H9 (cell line): ENCODE results near the gene MROH8. TPM values are rescaled to one million over a fixed set of nuclear protein-coding genes. Genes with fewer than 3 reads are reported as not detected.

Experiments used
- DNase-seq: peaks from one replicate; pipeline ENCODE4 v3.0.0-alpha.2; 2017
- H2AFZ ChIP-seq: one replicate; pipeline ENCODE4 v1.6.1; 2013; ENCODE audit warnings: mild to moderate bottlenecking, low read length, control low read depth, moderate library complexity
- H2AK5ac ChIP-seq: 2 replicates; pipeline ENCODE4 v1.6.1; 2013; ENCODE audit warnings: low read length, control low read depth, mixed read lengths; ENCODE audit not compliant: insufficient read length
- H2BK120ac ChIP-seq: one replicate; pipeline ENCODE4 v1.6.1; 2013; ENCODE audit warnings: low read depth, mild to moderate bottlenecking, low read length, control low read depth, inconsistent platforms; ENCODE audit not compliant: poor library complexity, severe bottlenecking
- H2BK12ac ChIP-seq: 2 replicates; pipeline ENCODE4 v1.6.1; 2013; ENCODE audit warnings: low read length, control low read depth, mixed read lengths, low read depth; ENCODE audit not compliant: insufficient read length
- H2BK15ac ChIP-seq: 2 replicates; pipeline ENCODE4 v1.6.1; 2013; ENCODE audit warnings: low read depth, low read length, control low read depth
- H2BK20ac ChIP-seq: one replicate; pipeline ENCODE4 v1.6.1; 2013; ENCODE audit warnings: low read depth, mild to moderate bottlenecking, low read length, control low read depth, inconsistent platforms; ENCODE audit not compliant: poor library complexity, severe bottlenecking
- H2BK5ac ChIP-seq: 2 replicates; pipeline ENCODE4 v1.6.1; 2013; ENCODE audit warnings: low read length, control low read depth, mixed read lengths; ENCODE audit not compliant: insufficient read length
- H3K14ac ChIP-seq: 2 replicates; pipeline ENCODE4 v1.6.1; 2013; ENCODE audit warnings: low read length, control low read depth; ENCODE audit not compliant: insufficient read depth
- H3K18ac ChIP-seq: 2 replicates; pipeline ENCODE4 v1.6.1; 2013; ENCODE audit warnings: low read depth, mild to moderate bottlenecking, mixed read lengths, low read length, control low read depth; ENCODE audit not compliant: insufficient read length
- H3K23ac ChIP-seq: 2 replicates; pipeline ENCODE4 v1.6.1; 2013; ENCODE audit warnings: low read length, control low read depth, mixed read lengths, low read depth; ENCODE audit not compliant: insufficient read length
- H3K23me2 ChIP-seq: 2 replicates; pipeline ENCODE4 v1.6.1; 2013; ENCODE audit warnings: low read depth, mild to moderate bottlenecking, mixed read lengths, low read length, control low read depth; ENCODE audit not compliant: insufficient read length, poor library complexity, severe bottlenecking
- H3K27ac ChIP-seq: 2 replicates; pipeline ENCODE4 v1.5.1; 2013; ENCODE audit warnings: low read length, control low read depth, mixed read lengths, low read depth; ENCODE audit not compliant: insufficient read length
- H3K27me3 ChIP-seq: 2 replicates; pipeline ENCODE4 v1.6.1; 2013; ENCODE audit warnings: low read length, control low read depth, inconsistent platforms; ENCODE audit not compliant: insufficient read depth
- H3K4ac ChIP-seq: 2 replicates; pipeline ENCODE4 v1.6.1; 2013; ENCODE audit warnings: low read depth, mild to moderate bottlenecking, control low read depth, inconsistent platforms, low read length, moderate library complexity
- H3K4me1 ChIP-seq: 2 replicates; pipeline ENCODE4 v1.6.1; 2013; ENCODE audit warnings: low read length, control low read depth, inconsistent platforms; ENCODE audit not compliant: insufficient read depth
- H3K4me2 ChIP-seq: 2 replicates; pipeline ENCODE4 v1.6.1; 2013; ENCODE audit warnings: low read length, control low read depth, mixed read lengths; ENCODE audit not compliant: insufficient read length, insufficient read depth
- H3K56ac ChIP-seq: 2 replicates; pipeline ENCODE4 v1.6.1; 2013; ENCODE audit warnings: low read depth, mild to moderate bottlenecking, mixed read lengths, low read length, control low read depth; ENCODE audit not compliant: insufficient read length
- H3K79me1 ChIP-seq: 2 replicates; pipeline ENCODE4 v1.6.1; 2013; ENCODE audit warnings: low read depth, mild to moderate bottlenecking, moderate library complexity, low read length, control low read depth, inconsistent platforms; ENCODE audit not compliant: insufficient read depth, poor library complexity, severe bottlenecking
- H3K79me2 ChIP-seq: 2 replicates; pipeline ENCODE4 v1.6.1; 2013; ENCODE audit warnings: low read length, control low read depth, inconsistent platforms; ENCODE audit not compliant: insufficient read depth
- H3K9ac ChIP-seq: 2 replicates; pipeline ENCODE4 v1.6.1; 2013; ENCODE audit warnings: low read length, control low read depth, mixed read lengths; ENCODE audit not compliant: insufficient read length; ENCODE audit errors: extremely low read depth
- H3K9me3 ChIP-seq: one replicate; pipeline ENCODE4 v1.6.1; 2013; ENCODE audit warnings: low read depth, low read length, inconsistent platforms; ENCODE audit not compliant: control insufficient read depth
- H3T11ph ChIP-seq: one replicate; pipeline ENCODE4 v1.6.1; 2013; ENCODE audit warnings: mild to moderate bottlenecking, low read length, control low read depth, inconsistent platforms
- H4K20me1 ChIP-seq: one replicate; pipeline ENCODE4 v1.6.1; 2013; ENCODE audit not compliant: control insufficient read depth, insufficient read length, insufficient read depth
- H4K5ac ChIP-seq: 2 replicates; pipeline ENCODE4 v1.6.1; 2013; ENCODE audit warnings: low read depth, mild to moderate bottlenecking, mixed read lengths, low read length, control low read depth; ENCODE audit not compliant: insufficient read length
- H4K8ac ChIP-seq: replicated peaks from 2 replicates; pipeline ENCODE4 v1.6.1; 2013; ENCODE audit warnings: low read length, control low read depth, mixed read lengths, low read depth; ENCODE audit not compliant: insufficient read length
- H4K91ac ChIP-seq: 2 replicates; pipeline ENCODE4 v1.6.1; 2013; ENCODE audit warnings: low read depth, mild to moderate bottlenecking, moderate library complexity, mixed read lengths, low read length, control low read depth; ENCODE audit not compliant: insufficient read length
- H3K27ac Mint-ChIP-seq, 3 experiments: 2 replicates in 2 of 3; 3 replicates in 1 of 3; pipeline ENCODE4 v1.8.0; 2020 to 2021; ENCODE audit warnings: mixed read lengths in 3 of 3, mild to moderate bottlenecking in 1 of 3, moderate library complexity in 1 of 3
- H3K27me3 Mint-ChIP-seq: 2 replicates; pipeline ENCODE4 v1.8.0; 2021; ENCODE audit warnings: low read depth, mild to moderate bottlenecking, moderate library complexity, mixed read lengths
- H3K36me3 Mint-ChIP-seq, 3 experiments: 2 replicates in 2 of 3; 3 replicates in 1 of 3; pipeline ENCODE4 v1.8.0; 2020 to 2021; ENCODE audit warnings: low read depth in 3 of 3, mixed read lengths in 3 of 3; ENCODE audit not compliant: insufficient read depth in 1 of 3
- H3K4me1 Mint-ChIP-seq, 2 experiments: 2 replicates each; pipeline ENCODE4 v1.8.0; 2020; ENCODE audit warnings: mixed read lengths in 2 of 2
- H3K4me3 Mint-ChIP-seq, 2 experiments: 2 replicates in 1 of 2; 3 replicates in 1 of 2; pipeline ENCODE4 v1.8.0; 2020 to 2021; ENCODE audit warnings: mild to moderate bottlenecking in 2 of 2, mixed read lengths in 2 of 2, moderate library complexity in 1 of 2
- H3K9me3 Mint-ChIP-seq, 2 experiments: 2 replicates in 1 of 2; 3 replicates in 1 of 2; pipeline ENCODE4 v1.8.0; 2020; ENCODE audit warnings: mild to moderate bottlenecking in 2 of 2, mixed read lengths in 2 of 2, moderate library complexity in 1 of 2
- CTCF ChIP-seq: fragments of 200-600 bp; sonication (generic); conservative IDR thresholded peaks from 3 replicates; pipeline ENCODE4 v1.8.0; 2021; ENCODE audit warnings: antibody characterized with exemption, mild to moderate bottlenecking
- WGBS: extraction: QIAGEN DNeasy Blood & Tissue Kit; methylation state at CpG from one replicate; pipeline ENCODE4 v1.1.7; 2013; ENCODE audit warnings: missing lambda C conversion rate, low lambda C conversion rate, mixed read lengths; ENCODE audit not compliant: insufficient read length; ENCODE audit errors: extremely low coverage; 5-methylcytosine and 5-hydroxymethylcytosine counted together
- total RNA-seq: library from RNA; stranded (reverse); gene quantifications from 2 replicates; pipeline ENCODE4 v1.2.1, GENCODE V29; 2021

Gene MROH8
- total RNA-seq, 1 experiment from 2014 or later = 0.90 TPM

- Histone ChIP-seq H4K5ac (no peak overlapping the region), H3K4ac (no peak overlapping the region), H4K8ac (no peak overlapping the region), H2AK5ac (no peak overlapping the region), H3K9me3 (no peaks in the 10 kb centered on the region), H4K20me1 (no peaks in the 10 kb centered on the region), H3K79me2 (peaks cover 35% of the 10 kb centered on the region), H4K91ac (no peak overlapping the region), H3K27me3 (no peaks in the 10 kb centered on the region), H2AFZ (no peak overlapping the region), H3K23me2 (no peaks in the 10 kb centered on the region), H3K23ac (no peak overlapping the region), H3K18ac (no peak overlapping the region), H3K79me1 (peaks cover 19% of the 10 kb centered on the region), H3K56ac (no peak overlapping the region), H2BK120ac (no peak overlapping the region), H2BK15ac (no peak overlapping the region), H3K14ac (no peak overlapping the region), H2BK5ac (no peak overlapping the region), H3K9ac (no peak overlapping the region), H3K27ac (no peak overlapping the region), H2BK20ac (no peak overlapping the region), H2BK12ac (no peak overlapping the region), H3K4me2 (no peak overlapping the region), H3K4me1 (no peaks in the 10 kb centered on the region), H3T11ph (no peak overlapping the region)
- peaks cover 34 to 60% (median 53%) of the 10 kb centered on the region in 3 experiments; a peak in 6 of 7 replicates for H3K36me3 Mint-ChIP-seq
- peak overlapping the region in 2 of 3 experiments; percentile 90 to 93; a peak in 5 of 7 replicates for H3K27ac Mint-ChIP-seq
- DNase-seq = no peak
- WGBS = no CpG with 5 or more reads among the region's 8 CpGs
- H3K9me3 Mint-ChIP-seq = no peaks in the 10 kb centered on the region
- peaks cover 33 to 38% of the 10 kb centered on the region in 2 experiments for H3K4me1 Mint-ChIP-seq
- no peaks in the 10 kb centered on the region for H3K27me3 Mint-ChIP-seq
- no peak for TF ChIP-seq CTCF
- H3K4me3 Mint-ChIP-seq = no peak overlapping the region
Measured at GRCh38 chr20:37193821-37194220, 14.5 kb upstream of the MROH8 start.
